A549 (cell line): ENCODE data around the gene PTPRN2. TPM values are rescaled to one million over a fixed set of nuclear protein-coding genes. Genes with fewer than 3 reads are reported as not detected.

ENCODE experiments used
- ATAC-seq, 2 experiments: fragments of 200-7000 bp in 1 of 2; fragments of >200 bp in 1 of 2; cut with Nextera tagmentation in 1 of 2; cut with Tn5 transposase in 1 of 2; 3 replicates each; pipeline versions ENCODE4 v1.8.0 to v1.9.1; 2018 to 2020; ENCODE audit warnings: mild to moderate bottlenecking in 1 of 2, moderate library complexity in 1 of 2
- CTCF ChIA-PET: fragments of 300-600 bp; sonication (Branson Sonifier 250); formaldehyde crosslinking; extraction: SDS; loops from one replicate; lab custom pipeline; 2021; ENCODE audit warnings: antibody characterized with exemption, inconsistent platforms; lab: Yijun Ruan, JAX
- POLR2A ChIA-PET: fragments of 350-600 bp; formaldehyde crosslinking; extraction: SDS; loops from one replicate; lab custom pipeline; 2021; ENCODE audit warnings: antibody characterized with exemption, inconsistent platforms; lab: Yijun Ruan, JAX
- DNase-seq, 2 experiments: peaks; one replicate each; pipeline versions ENCODE4 v3.0.0 to v3.0.0-alpha.2; 2011 to 2016; ENCODE audit warnings: low read depth in 1 of 2, low spot score in 1 of 2
- FAIRE-seq: peaks from 2 replicates; lab custom pipeline; 2011; peaks lifted over from hg19 to GRCh38; lab: Jason Lieb, UNC
- H3K27ac ChIP-seq, 2 experiments: fragments of >200 bp; sonication (Bioruptor Twin); formaldehyde crosslinking; 3 replicates each; pipeline ENCODE4 v1.5.1; 2016 to 2017
- H3K4me1 ChIP-seq: fragments of >200 bp; sonication (Bioruptor Twin); formaldehyde crosslinking; 3 replicates; pipeline ENCODE4 v1.6.1; 2016
- H3K4me2 ChIP-seq: fragments of >200 bp; sonication (Bioruptor Twin); formaldehyde crosslinking; 3 replicates; pipeline ENCODE4 v1.6.1; 2016
- H3K4me3 ChIP-seq: fragments of >200 bp; sonication (Bioruptor Twin); formaldehyde crosslinking; 3 replicates; pipeline ENCODE4 v1.5.1; 2016
- H3K9me3 ChIP-seq: fragments of >200 bp; sonication (Bioruptor Twin); formaldehyde crosslinking; 3 replicates; pipeline ENCODE4 v1.6.1; 2016
- CBX2 ChIP-seq: fragments of 200-600 bp; sonication (generic); IDR thresholded peaks from 2 replicates; pipeline ENCODE4 v1.6.1; 2016; ENCODE audit warnings: low read depth, mild to moderate bottlenecking, borderline replicate concordance
- CBX8 ChIP-seq: fragments of 200-600 bp; sonication (generic); IDR thresholded peaks from 2 replicates; pipeline ENCODE4 v1.6.1; 2016
- CEBPB ChIP-seq, 2 experiments: fragments of >200 bp in 1 of 2; sonication (Bioruptor Twin) in 1 of 2; formaldehyde crosslinking in 1 of 2; IDR thresholded peaks; 2 replicates each; pipeline ENCODE4 v1.6.1; 2012 to 2016
- CHD2 ChIP-seq: fragments of 150-350 bp; IDR thresholded peaks from 2 replicates; pipeline ENCODE4 v1.6.1; 2014; ENCODE audit warnings: low read length; ENCODE audit not compliant: partially characterized antibody
- EHF ChIP-seq: fragments of 250-450 bp; sonication (Bioruptor Pico); IDR thresholded peaks from 2 replicates; pipeline ENCODE4 v1.5.0; 2020; ENCODE audit warnings: mild to moderate bottlenecking
- EP300 ChIP-seq, 2 experiments: fragments of >200 bp; sonication (Bioruptor Twin); formaldehyde crosslinking; IDR thresholded peaks; 2 replicates in 1 of 2; 3 replicates in 1 of 2; pipeline ENCODE4 v1.6.1; 2016 to 2017
- GATA3 ChIP-seq: IDR thresholded peaks from 2 replicates; pipeline ENCODE4 v1.6.1; 2012; ENCODE audit warnings: borderline replicate concordance
- HDAC2 ChIP-seq: fragments of 200-600 bp; sonication (generic); IDR thresholded peaks from 2 replicates; pipeline ENCODE4 v1.6.1; 2016
- HOXA7 ChIP-seq: fragments of 250-450 bp; sonication (Bioruptor Pico); IDR thresholded peaks from 2 replicates; pipeline ENCODE4 v1.5.0; 2020; ENCODE audit warnings: mild to moderate bottlenecking, moderate library complexity
- HOXB5 ChIP-seq: fragments of 250-450 bp; sonication (Bioruptor Pico); IDR thresholded peaks from 2 replicates; pipeline ENCODE4 v1.5.0; 2020; ENCODE audit warnings: mild to moderate bottlenecking, moderate library complexity
- JUN ChIP-seq, 2 experiments: fragments of >200 bp; sonication (Bioruptor Twin); formaldehyde crosslinking; IDR thresholded peaks; 2 replicates in 1 of 2; 3 replicates in 1 of 2; pipeline ENCODE4 v1.6.1; 2016 to 2017
- JUNB ChIP-seq: fragments of >200 bp; sonication (Bioruptor Twin); formaldehyde crosslinking; IDR thresholded peaks from 2 replicates; pipeline ENCODE4 v1.6.1; 2016
- KDM1A ChIP-seq: fragments of 200-600 bp; sonication (generic); IDR thresholded peaks from 2 replicates; pipeline ENCODE4 v1.6.1; 2016; ENCODE audit warnings: low read depth, mild to moderate bottlenecking
- MAZ ChIP-seq: fragments of 150-350 bp; IDR thresholded peaks from 2 replicates; pipeline ENCODE4 v1.6.1; 2014; ENCODE audit warnings: antibody characterized with exemption, low read depth, low read length, borderline replicate concordance
- NFE2L2 ChIP-seq: fragments of 150-350 bp; conservative IDR thresholded peaks from 2 replicates; pipeline ENCODE4 v1.6.1; 2014; ENCODE audit warnings: low read length
- NPAS2 ChIP-seq: fragments of 250-450 bp; sonication (Bioruptor Pico); IDR thresholded peaks from 2 replicates; pipeline ENCODE4 v1.8.0; 2022; ENCODE audit warnings: mild to moderate bottlenecking, moderate library complexity, borderline replicate concordance
- RARB ChIP-seq: fragments of 250-450 bp; sonication (Bioruptor Pico); IDR thresholded peaks from 2 replicates; pipeline ENCODE4 v1.8.0; 2021; ENCODE audit warnings: mild to moderate bottlenecking, moderate library complexity
- RNF2 ChIP-seq: fragments of 200-600 bp; sonication (generic); IDR thresholded peaks from 2 replicates; pipeline ENCODE4 v1.6.1; 2016; ENCODE audit warnings: low read depth, mild to moderate bottlenecking, antibody characterized with exemption, moderate library complexity, borderline replicate concordance
- ZSCAN20 ChIP-seq: fragments of 250-450 bp; sonication (Bioruptor Pico); IDR thresholded peaks from 2 replicates; pipeline ENCODE4 v1.8.0; 2022; ENCODE audit warnings: mild to moderate bottlenecking, moderate library complexity
- WGBS: methylation state at CpG from one replicate; pipeline ENCODE4 v1.1.6; 2017; ENCODE audit errors: missing lambda C conversion rate; 5-methylcytosine and 5-hydroxymethylcytosine counted together
- polyA plus RNA-seq, 4 experiments: library from polyadenylated mRNA; depleted of rRNA in 3 of 4; stranded (reverse); fragments of >200 nt; fragmentation: RNase III in 1 of 4; extraction: RNeasy Plus Mini Kit Qiagen cat#74134 plus additional on column Dnase treatment in 1 of 4; gene quantifications; 2 replicates in 3 of 4; 3 replicates in 1 of 4; pipeline ENCODE4 v1.2.3, GENCODE V29; 2011 to 2017
- TF ChIP-seq, protein P1 (sequence below): fragments of >200 bp; sonication (Bioruptor Twin); formaldehyde crosslinking; IDR thresholded peaks from 3 replicates; pipeline ENCODE4 v1.5.1; 2016
- TF ChIP-seq, protein P2 (sequence below): fragments of 200-600 bp; sonication (generic); IDR thresholded peaks from 2 replicates; pipeline ENCODE4 v1.6.1; 2016; ENCODE audit warnings: antibody characterized with exemption, mild to moderate bottlenecking, moderate library complexity
- TF ChIP-seq, protein P3 (sequence below): fragments of 450-650 bp; IDR thresholded peaks from 2 replicates; pipeline ENCODE4 v1.6.1; 2014; ENCODE audit warnings: antibody characterized with exemption

PTPRN2 gene
- polyA plus RNA-seq, 2 of the 4 experiments (the other 2 are of a cell fraction): 0.41 to 1.2 TPM

DNA sequence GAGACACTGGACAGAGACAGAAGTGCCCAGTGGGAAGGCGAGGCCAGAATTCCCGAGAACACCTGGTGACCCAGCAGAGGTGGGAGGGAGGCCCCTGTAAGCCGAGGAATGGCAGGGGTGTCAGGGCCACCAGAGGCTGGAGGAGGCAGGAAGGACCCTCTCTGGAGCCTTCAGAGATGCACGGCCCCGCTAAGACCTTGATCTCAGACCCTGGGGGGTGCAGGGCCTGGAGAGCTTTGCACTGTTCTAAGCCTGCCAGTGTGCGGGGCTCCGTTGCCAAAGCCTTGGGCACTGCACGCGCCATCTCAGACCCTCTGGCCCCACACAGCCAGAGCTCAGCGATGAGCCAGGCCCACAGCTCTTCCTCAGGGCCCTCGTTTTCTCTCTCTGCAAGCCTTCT lies 557.1 kb downstream of the PTPRN2 start:
- ChIA-PET CTCF (no interaction called here), POLR2A (no interaction called here)
- FAIRE-seq: no peak
- no peak overlapping the region for H3K4me2 ChIP-seq
- no peak overlapping the region for H3K4me3 ChIP-seq
- H3K9me3 ChIP-seq: no peaks in the 10 kb centered on the region; the same call in 2 of the 3 replicates
- H3K4me1 ChIP-seq: no peaks in the 10 kb centered on the region
- no peak for ATAC-seq
- DNase-seq: no peak
- TF ChIP-seq EHF (no peak), EP300 (IDR thresholded peaks at IDR 0.05) (no peak)
- no peak overlapping the region for H3K27ac ChIP-seq
- 34% methylated on average over 10 of the region's 11 CpGs for WGBS

DNA sequence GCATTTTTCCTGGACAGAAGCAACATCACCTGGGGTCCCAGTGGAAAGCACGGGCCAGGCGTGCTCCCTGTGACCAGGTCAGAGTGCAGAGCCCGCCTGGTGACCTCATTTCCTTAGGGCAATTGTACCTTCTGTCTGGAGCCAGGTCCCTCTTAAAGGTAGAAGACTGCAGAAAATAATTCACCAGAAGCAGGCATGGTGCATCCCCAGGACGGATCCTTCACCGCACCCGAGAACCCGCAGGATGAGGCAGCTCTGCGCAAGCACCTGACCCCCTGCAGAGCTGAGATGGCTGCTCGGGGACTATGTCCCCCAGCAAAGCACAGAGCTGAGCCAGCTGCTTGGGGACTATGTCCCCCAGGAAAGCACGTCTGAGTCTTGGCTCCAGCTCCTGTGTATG lies 557.6 kb downstream of the PTPRN2 start:
- ATAC-seq: no peak
- DNase-seq: no peak
- Histone ChIP-seq H3K27ac (no peak overlapping the region), H3K4me1 (no peaks in the 10 kb centered on the region), H3K9me3 (no peaks in the 10 kb centered on the region; the same call in 2 of the 3 replicates), H3K4me3 (no peak overlapping the region), H3K4me2 (no peak overlapping the region)
- no peak for FAIRE-seq
- TF ChIP-seq, protein P1, sequence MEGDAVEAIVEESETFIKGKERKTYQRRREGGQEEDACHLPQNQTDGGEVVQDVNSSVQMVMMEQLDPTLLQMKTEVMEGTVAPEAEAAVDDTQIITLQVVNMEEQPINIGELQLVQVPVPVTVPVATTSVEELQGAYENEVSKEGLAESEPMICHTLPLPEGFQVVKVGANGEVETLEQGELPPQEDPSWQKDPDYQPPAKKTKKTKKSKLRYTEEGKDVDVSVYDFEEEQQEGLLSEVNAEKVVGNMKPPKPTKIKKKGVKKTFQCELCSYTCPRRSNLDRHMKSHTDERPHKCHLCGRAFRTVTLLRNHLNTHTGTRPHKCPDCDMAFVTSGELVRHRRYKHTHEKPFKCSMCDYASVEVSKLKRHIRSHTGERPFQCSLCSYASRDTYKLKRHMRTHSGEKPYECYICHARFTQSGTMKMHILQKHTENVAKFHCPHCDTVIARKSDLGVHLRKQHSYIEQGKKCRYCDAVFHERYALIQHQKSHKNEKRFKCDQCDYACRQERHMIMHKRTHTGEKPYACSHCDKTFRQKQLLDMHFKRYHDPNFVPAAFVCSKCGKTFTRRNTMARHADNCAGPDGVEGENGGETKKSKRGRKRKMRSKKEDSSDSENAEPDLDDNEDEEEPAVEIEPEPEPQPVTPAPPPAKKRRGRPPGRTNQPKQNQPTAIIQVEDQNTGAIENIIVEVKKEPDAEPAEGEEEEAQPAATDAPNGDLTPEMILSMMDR: no peak
- TF ChIP-seq JUNB: no peak
- no peak for TF ChIP-seq ZSCAN20 (CRISPR knock-in tag)
- no peak for TF ChIP-seq RNF2
- no peak for TF ChIP-seq KDM1A
- no peak for TF ChIP-seq HOXB5 (CRISPR knock-in tag)
- TF ChIP-seq GATA3: no peak
- WGBS: 59% methylated on average over 9 of the region's 10 CpGs
- ChIA-PET POLR2A (no interaction called here), CTCF (no interaction called here)

DNA sequence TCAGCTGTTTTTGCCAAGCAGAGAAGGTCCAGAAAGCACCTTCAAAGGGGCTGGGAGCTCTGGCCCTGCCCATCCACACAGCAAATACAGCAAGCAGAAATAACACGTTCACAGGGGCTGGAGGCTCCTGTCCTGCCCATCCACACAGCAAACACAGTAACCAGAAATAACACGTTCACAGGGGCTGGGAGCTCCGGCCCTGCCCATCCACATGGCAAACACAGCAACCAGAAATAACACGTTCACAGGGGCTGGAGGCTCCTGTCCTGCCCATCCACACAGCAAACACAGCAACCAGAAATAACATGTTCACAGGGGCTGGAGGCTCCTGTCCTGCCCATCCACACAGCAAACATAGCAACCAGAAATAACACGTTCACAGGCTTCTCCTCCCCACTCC lies 558.1 kb downstream of the PTPRN2 start:
- ChIA-PET CTCF (no interaction called here), POLR2A (no interaction called here)
- DNase-seq (no peak), FAIRE-seq (no peak), ATAC-seq (no peak)
- H3K4me2 ChIP-seq: no peak overlapping the region
- no peaks in the 10 kb centered on the region for H3K4me1 ChIP-seq
- no peaks in the 10 kb centered on the region; the same call in 2 of the 3 replicates for H3K9me3 ChIP-seq
- H3K4me3 ChIP-seq: no peak overlapping the region
- TF ChIP-seq RARB (CRISPR knock-in tag) (no peak), NPAS2 (no peak), HDAC2 (no peak), RNF2 (no peak), JUN (IDR thresholded peaks at IDR 0.05) (no peak)
- TF ChIP-seq, protein P2, sequence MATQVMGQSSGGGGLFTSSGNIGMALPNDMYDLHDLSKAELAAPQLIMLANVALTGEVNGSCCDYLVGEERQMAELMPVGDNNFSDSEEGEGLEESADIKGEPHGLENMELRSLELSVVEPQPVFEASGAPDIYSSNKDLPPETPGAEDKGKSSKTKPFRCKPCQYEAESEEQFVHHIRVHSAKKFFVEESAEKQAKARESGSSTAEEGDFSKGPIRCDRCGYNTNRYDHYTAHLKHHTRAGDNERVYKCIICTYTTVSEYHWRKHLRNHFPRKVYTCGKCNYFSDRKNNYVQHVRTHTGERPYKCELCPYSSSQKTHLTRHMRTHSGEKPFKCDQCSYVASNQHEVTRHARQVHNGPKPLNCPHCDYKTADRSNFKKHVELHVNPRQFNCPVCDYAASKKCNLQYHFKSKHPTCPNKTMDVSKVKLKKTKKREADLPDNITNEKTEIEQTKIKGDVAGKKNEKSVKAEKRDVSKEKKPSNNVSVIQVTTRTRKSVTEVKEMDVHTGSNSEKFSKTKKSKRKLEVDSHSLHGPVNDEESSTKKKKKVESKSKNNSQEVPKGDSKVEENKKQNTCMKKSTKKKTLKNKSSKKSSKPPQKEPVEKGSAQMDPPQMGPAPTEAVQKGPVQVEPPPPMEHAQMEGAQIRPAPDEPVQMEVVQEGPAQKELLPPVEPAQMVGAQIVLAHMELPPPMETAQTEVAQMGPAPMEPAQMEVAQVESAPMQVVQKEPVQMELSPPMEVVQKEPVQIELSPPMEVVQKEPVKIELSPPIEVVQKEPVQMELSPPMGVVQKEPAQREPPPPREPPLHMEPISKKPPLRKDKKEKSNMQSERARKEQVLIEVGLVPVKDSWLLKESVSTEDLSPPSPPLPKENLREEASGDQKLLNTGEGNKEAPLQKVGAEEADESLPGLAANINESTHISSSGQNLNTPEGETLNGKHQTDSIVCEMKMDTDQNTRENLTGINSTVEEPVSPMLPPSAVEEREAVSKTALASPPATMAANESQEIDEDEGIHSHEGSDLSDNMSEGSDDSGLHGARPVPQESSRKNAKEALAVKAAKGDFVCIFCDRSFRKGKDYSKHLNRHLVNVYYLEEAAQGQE: no peak
- no peak overlapping the region for H3K27ac ChIP-seq
- WGBS: 11% methylated on average over 5 of the region's 5 CpGs

DNA sequence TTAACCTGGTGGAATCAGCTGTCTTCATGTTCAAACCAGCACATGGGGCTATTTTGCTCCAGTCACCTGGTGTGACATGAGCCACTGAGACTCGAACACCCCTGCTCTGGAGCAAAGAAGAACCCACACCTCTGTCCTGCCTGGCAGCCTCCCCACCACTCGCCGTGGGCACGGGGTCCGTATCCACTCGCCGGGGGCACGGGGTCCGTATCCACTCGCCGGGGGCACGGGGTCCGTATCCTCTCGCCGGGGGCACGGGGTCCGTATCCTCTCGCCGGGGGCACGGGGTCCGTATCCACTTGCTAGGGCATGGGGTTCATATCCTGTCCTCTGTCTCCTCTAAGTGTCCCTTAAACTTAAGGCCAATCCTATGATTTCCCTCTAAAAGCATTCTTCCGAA lies 558.7 kb downstream of the PTPRN2 start:
- H3K27ac ChIP-seq: no peak overlapping the region
- no peak overlapping the region for H3K4me2 ChIP-seq
- ATAC-seq (no peak), DNase-seq (no peak), FAIRE-seq (no peak)
- no peak overlapping the region for H3K4me3 ChIP-seq
- no peaks in the 10 kb centered on the region; the same call in 2 of the 3 replicates for H3K9me3 ChIP-seq
- no peaks in the 10 kb centered on the region for H3K4me1 ChIP-seq
- WGBS: 67% methylated on average over 21 of the region's 22 CpGs
- POLR2A ChIA-PET: no interaction called here
- CTCF ChIA-PET: no interaction called here
- TF ChIP-seq CBX2 (no peak), RARB (CRISPR knock-in tag) (no peak), CHD2 (no peak), MAZ (no peak), HOXA7 (CRISPR knock-in tag) (no peak), EHF (no peak), JUNB (no peak), NFE2L2 (no peak), CBX8 (no peak), CEBPB (IDR thresholded peaks at IDR 0.05) (no peak)
- TF ChIP-seq, protein P2: no peak
- TF ChIP-seq, protein P3, sequence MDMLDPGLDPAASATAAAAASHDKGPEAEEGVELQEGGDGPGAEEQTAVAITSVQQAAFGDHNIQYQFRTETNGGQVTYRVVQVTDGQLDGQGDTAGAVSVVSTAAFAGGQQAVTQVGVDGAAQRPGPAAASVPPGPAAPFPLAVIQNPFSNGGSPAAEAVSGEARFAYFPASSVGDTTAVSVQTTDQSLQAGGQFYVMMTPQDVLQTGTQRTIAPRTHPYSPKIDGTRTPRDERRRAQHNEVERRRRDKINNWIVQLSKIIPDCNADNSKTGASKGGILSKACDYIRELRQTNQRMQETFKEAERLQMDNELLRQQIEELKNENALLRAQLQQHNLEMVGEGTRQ: no peak
